EH (cell line): ENCODE measurements around the gene DHRSX.
"Not testable (repeated sequence)": the region's sequence is repeated elsewhere in the genome, so short reads cannot be mapped to it uniquely, and the experiment has no call there.

Source experiments
- DNase-seq: peaks from one replicate; pipeline ENCODE4 v3.0.0-alpha.2; 2015; ENCODE audit warnings: low read depth

Gene DHRSX

DNA sequence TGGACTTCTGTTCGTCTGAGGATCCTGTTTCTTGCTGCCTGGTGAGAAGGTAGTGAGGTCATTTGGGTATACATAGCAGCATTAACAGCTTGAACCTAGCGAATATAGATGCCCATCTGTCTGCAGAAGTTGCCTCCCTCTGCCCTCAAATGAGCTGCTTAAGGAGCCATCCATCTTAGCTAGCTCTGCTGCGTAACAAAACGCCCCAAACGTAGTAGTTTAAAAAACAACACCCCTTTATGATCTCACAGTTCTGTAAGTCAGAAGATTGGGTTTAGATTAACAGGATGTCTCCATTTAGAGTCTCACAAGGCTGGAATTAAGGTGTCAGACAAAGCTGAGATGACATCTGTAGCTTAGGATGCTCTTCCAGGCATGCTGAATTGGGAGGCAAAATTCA lies 185.3 kb downstream of the DHRSX start:
- DNase-seq: no peak

DNA sequence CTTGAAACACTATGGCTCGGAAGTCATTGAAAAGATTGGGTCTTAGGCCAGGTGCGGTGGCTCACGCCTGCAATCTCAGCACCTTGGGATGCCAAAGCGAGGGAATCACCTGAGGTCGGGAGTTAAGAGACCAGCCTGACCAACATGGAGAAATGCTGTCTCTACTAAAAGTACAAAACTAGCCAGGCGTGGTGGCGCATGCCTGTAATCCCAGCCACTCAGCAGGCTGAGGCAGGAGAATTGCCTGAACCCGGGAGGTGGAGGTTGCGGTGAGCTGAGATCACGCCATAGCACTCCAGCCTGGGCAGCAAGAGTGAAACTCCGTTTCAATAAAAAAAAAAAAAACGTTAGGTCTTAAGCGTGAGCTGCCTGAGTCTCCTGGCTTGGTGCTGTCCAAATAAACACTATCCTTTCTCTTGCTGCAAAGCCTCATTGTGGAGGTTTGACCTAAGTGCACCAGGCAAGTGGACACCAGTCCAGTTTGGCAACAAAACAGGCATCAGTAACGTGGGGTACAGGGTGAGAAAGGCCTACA lies 185.9 kb downstream of the DHRSX start:
- DNase-seq: no peak

DNA sequence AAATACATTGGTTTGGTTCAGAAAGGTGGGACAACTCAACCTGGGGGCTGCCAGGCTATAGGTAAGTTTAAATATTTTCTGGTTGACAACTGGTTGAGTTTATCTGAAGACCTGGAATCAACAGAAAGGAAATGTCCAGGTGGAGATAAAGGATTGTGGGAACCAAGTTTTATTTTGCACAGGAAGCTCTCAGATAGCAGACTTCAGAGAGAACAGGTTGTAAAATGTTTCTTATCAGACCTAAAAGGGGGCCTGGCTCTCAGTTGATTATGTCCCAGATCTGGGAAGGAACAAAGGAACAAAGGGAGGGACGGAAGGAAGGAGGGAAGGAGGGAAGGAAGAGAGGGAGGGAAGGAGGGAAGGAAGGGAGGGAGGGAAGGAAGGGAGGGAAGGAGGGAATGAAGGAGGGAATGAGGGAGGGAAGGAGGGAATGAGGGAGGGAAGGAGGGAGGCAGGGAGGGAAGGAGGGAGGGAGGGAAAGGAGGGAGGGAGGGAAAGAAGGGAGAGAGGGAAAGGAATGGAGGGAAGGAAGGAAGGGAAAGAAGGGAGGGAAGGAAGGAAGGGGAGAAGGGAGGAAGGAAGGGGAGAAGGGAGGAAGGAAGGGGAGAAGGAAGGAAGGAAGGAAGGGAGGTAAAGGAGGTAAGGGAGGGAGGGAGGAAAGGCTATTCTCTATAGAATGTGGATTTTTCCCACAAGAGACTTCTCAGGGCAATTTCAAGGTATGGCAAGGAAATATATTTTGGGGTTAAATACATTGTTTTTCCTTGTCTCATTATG lies 186.7 kb downstream of the DHRSX start:
- DNase-seq: no peak

DNA sequence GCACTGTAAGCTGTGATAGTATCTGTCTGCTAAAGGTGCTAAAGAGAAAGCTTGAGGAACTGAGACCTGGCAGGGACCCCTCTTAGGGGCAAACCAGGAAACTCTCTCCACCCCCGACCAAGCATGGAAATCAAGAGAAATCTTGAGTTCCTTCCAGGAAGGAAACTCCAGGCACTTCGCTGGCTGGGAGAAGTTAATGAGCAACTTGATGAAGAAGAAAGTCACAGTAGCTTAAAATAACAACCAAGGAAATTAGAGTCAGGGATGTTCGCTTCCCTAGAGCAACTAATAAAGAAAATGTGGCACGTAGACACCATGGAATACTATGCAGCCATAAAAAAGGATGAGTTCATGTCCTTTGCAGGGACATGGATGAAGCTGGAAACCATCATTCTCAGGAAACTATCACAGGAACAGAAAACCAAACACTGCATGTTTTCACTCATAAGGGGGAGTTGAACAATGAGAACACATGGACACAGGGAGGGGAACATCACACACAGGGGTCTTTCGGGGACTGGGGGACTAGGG lies 188.7 kb downstream of the DHRSX start:
- DNase-seq: not testable (repeated sequence)

DNA sequence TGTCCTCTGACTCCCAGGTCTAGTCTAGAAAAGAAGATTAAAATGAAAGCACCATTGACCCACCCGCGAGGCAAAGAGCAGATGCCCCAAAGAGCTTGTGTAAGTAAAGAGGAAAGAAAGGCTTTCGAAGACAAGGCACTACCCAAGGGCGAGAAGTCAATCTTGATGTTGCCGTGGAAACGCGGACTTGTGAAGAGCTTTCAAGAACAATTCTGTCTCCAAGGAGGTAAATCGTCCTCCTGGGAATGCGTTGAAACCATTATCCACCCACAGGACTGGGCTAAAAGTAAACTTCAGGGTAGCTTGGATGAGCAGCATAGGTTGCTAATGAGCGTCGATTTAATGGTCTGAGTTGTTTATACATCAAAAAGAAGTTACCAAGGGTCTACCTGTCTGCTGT lies 189.3 kb downstream of the DHRSX start:
- no peak for DNase-seq

DNA sequence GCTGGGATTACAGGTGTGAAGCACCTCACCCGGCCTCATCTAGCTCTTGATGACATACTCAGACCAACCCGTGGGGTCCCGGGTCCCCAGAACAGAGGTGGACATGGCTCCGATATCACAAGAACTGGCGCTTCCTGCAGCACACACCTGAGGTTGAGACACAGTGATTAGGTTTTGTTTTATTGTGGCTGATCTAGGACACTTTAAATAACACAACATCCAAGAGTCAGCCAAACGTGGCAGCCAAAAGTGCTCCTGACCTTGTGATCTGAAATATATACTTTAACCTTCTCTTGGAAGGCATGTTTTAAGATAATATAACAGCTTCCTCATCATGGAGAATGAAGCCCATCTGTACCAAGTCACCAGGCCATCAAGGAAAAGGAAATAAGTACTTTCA lies 198.9 kb downstream of the DHRSX start:
- no peak for DNase-seq

DNA sequence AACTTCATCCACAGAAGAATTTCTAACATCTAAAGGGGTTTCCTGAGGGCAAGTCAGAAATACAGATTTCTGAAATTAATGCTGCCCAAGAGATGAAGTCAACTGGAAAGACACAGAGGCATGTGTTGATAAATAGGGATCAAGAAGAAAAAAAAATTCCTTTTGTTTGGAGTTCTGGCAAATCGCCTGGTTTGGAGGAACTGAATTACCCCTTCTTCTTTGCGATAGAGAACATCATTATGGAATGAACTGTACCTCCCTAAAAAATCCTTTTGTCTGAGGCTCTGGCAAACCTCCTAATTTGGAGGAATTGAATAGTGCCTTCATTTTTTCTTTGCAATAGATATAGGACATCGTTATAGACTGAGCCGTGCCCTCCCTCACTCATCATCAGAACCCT lies 200.9 kb downstream of the DHRSX start:
- DNase-seq: no peak

DNA sequence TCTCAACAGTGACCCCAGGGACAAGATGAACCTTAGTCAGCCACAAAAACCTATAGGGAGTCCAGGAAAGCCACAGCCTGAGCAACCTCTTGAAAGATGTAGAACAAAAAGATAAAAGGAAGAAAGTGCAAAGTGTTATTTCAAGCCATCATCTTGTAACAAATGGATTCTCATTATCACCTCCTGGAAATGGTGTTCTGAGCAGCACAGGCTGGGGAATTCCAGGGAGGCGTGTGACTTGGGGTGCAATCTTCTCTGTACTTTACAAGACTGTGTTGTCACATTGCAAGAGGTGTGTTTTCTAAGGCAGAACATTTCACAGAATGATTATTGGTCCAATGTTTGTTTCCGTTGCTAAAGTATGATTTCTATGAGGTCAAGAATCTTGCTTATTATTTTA lies 214.0 kb downstream of the DHRSX start:
- DNase-seq: no peak

DNA sequence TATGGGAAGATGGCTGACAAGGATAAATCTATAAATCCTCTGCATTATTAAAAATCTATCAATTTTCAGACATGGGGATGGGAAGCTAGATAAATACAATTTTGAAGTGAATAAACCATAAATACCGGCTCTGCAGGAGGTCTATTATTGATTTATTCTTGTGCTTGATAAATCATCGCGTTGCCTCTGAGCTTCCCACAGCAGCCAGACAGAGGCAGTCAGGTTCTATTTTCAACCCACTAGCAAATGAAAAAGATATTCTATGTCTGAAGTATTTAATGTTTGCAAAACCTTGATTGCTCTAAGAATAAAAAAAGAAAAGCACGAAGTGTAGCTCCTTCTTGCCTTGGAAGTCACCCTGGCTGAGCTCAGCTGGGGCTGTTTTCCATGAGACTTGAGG lies 216.2 kb downstream of the DHRSX start:
- DNase-seq: no peak

DNA sequence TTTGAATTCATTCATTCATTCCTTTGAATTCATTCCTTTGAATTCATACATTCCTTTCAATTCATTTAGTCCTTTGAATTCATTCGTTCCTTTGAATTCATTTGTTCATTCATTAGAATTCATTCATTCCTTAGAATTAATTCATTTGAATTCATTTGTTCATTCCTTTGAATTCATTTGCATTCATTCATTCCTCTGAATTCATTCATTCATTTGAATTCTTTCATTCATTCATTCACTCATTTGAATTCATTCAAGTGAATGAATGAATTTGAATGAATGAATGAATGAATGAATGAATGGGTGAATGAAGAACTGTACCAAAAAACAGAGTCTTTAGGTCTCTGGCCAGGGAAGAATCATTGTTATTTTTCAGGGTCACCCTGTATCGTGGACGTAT lies 216.6 kb downstream of the DHRSX start:
- DNase-seq: no peak

DNA sequence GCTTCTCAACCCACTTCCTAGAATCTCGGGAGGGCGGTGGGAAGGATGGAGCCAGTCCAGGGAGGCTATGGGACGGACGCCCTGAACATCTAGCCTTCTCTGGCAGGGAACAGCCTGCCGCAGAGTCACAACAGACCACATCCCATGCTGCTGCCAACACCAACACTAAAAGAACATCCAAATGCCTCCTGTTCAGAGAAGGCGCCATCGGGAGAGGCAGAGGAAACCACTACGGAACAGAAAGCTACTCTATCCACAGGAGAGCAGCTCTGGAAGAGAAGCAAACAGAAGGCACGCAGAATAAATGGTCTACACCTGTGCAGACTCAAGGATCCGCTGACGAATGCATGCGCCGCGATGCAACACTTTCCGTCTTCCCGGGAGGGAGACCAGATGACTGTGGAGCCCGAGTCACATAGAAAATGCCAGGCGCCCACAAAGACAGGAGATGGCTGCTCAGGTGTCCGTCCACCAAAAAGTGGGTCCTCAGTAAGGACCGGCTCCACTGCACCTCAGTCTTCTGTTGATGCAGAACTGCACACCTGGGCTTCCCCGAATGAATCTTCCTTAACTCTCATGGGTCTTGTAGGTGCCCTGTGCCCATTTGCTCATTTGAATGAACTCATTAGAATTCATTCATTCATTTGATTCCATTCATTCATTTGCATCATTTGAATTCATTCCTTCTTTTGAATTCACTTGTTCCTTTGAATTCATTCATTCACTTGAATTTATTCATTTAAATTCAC lies 217.5 kb downstream of the DHRSX start:
- DNase-seq: no peak

DNA sequence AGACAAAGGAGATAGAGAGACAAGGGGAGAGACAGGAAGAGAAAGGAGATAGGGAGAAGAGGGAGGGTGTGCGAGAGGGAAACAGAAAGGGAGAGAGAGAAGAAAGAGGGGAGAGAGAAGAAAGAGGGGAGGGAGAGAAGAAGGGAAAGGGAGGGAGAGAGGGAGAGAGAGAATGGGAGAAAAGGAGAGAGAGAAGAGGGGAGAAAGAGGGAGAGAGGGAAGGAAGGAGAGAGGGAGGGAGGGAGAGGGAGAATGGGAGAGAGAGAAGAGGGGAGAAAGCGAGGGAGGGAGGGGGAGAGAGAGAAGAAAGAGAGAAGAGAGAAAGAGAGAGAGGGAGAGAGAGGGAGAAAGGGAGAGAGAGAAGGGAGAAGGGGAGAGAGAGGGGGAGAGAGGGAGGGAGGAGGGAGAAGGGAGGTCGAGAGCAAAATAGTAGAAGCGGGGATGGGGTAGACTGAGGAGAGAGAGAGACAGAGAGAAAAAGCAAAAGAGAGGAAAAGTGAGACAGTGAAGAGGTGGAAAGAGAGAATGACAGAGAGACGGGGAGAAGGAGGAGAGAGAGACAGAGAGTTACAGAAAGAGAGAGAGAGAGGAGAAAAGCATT lies 218.2 kb downstream of the DHRSX start:
- no peak for DNase-seq

DNA sequence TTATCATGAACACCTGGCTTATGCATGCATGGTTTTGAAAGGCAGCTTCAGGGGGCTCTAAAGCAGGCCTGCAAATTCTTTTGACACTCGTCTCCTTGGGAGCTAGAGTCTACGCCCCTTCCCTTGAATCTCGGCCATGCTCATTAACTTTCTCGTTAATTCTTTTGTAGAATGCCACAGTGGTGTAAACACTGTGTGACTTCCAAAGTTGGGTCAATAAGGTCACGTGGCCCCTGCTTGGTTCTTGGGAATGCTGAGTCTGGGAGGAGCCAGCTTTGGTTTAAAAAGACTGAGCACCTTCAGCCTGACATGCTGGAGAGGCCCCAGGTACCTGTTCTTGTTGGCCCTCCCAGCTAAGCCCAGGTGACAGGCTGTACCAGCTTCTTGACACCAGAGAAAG lies 228.4 kb downstream of the DHRSX start:
- no peak for DNase-seq

DNA sequence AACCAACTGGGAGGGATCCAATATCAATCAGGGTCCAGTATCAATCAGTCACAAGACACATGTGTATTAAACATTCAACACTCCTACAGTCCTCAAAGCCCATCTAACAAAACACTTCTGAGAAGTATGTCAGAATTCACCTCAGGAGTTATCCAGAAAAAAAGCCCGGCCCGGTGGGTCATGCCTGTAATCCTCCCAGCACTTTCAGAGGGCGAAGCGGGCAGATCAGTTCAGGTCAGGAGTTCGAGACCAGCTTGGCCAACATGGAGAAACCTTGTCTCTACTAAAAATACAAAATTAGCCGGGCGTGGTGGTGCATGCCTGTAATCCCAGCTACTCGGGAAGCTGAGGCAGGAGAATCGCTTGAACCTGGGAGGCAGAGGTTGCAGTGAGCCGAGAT lies 229.2 kb downstream of the DHRSX start:
- not testable (repeated sequence) for DNase-seq

DNA sequence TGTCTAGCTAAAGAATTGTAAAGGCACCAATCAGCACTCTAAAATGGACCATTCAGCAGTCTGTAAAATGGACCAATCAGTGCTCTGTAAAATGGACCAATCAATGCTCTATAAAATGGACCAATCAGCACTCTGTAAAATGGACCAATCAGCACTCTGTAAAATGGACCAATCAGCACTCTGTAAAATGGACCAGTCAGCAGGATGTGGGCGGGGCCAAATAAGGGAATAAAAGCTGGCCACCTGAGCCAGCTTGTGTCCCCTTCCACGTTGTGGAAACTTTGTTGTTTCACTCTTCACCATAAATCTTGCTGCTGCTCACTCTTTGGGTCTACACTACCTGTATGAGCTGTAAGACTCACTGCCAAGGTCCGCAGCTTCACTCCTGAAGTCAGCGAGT lies 230.0 kb downstream of the DHRSX start:
- DNase-seq: not testable (repeated sequence)

DNA sequence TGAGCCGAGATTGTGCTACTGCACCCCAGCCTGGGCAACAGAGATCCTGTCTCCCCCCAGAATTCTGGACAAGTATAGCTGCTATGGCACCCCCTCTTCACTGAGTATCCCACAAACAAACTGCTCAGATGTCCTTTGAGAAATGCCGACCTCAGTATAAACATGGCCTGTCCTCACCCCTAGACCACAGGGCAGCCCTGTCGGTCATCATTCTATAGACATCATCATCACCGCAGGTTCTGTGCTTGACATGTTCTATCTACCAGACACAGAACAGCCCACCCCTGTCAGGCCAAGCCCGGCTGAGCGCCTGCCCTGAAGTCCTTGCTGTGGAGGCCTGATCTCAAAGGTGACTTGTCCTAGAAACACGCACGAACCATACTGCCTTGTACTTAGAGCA lies 232.9 kb downstream of the DHRSX start:
- no peak for DNase-seq

DNA sequence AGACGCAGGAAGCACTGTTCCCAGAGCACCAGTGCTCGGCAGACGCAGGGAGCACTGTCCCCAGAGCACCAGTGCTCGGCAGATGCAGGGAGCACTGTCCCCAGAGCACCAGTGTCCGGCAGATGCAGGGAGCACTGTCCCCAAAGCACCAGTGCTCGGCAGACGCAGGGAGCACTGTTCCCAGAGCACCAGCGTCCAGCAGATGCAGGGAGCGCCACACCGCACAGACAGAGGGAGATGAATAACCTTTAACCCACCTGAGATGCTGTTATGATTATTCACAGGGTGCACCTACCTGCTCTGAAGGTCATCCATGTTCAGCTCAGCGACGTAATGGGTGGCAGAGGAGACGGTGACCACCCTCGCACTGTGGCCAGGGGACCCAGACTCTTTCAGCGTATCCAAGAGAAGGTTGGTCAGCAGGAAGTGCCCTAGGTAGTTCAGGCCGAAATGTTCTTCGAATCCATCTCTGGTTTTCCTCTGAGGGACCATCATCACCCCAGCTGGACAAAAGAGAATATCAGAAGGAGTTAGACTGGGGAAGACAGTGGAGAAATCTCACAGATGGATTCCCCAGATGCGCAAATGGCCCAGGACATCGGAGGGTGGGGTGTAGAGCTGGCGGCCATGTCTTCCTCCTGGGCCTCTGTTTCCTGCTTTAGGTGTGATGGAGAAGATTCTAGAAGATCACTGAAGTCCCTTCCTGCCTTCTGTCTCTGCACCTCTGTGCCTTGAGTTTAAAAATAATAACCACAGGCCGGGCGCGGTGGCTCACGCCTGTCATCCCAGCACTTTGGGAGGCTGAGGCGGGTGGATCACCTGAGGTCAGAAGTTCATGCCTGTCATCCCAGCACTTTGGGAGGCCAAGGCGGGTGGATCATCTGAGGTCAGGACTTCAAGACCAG lies 234.1 kb downstream of the DHRSX start:
- no peak for DNase-seq

DNA sequence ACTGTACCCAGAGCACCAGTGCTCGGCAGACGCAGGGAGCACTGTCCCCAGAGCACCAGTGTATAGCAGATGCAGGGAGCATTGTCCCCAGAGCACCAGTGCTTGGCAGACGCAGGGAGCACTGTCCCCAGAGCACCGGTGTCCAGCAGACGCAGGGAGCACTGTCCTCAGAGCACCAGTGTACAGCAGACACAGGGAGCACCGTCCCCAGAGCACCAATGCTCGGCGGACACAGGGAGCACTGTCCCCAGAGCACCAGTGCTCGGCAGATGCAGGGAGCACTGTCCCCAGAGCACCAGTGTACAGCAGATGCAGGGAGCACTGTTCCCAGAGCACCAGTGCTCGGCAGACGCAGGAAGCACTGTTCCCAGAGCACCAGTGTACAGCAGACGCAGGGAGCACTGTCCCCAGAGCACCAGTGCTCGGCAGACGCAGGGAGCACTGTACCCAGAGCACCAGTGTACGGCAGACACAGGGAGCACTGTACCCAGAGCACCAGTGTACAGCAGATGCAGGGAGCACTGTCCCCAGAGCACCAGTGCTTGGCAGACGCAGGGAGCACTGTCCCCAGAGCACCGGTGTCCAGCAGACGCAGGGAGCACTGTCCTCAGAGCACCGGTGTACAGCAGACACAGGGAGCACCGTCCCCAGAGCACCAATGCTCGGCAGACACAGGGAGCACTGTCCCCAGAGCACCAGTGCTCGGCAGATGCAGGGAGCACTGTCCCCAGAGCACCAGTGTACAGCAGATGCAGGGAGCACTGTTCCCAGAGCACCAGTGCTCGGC lies 234.9 kb downstream of the DHRSX start:
- DNase-seq: not testable (repeated sequence)

DNA sequence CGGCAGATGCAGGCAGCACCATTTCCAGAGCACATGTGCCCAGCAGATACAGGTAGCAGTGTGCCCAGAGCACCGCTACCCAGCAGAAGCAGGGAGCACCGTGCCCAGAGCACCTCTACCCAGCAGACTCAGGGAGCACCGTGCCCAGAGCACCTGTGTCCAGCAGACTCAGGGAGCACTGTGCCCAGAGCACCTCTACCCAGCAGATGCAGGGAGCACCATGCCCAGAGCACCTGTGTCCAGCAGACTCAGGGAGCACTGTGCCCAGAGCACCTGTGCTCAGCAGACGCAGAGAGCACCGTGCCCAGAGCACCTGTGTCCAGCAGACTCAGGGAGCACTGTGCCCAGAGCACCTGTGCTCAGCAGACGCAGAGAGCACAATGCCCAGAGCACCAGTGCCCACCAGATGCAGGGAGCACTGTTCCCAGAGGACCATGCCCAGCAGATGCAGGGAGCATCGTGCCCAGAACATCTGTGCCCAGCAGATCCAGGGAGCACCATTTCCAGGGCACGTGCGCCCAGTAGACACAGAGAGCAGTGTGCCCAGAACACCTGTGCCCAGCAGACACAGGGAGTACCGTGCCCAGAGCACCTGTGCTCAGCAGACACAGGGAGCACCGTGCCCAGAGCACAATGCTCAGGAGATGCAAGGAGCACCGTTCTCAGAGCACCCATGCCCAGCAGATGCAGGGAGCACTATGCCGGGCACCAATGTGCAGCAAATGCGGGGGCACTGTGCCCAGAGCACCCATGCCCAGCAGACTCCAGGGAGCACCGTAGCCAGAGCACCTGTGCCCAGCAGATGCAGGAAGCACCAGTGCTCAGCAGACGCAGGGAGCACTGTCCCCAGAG lies 236.4 kb downstream of the DHRSX start:
- no peak for DNase-seq

DNA sequence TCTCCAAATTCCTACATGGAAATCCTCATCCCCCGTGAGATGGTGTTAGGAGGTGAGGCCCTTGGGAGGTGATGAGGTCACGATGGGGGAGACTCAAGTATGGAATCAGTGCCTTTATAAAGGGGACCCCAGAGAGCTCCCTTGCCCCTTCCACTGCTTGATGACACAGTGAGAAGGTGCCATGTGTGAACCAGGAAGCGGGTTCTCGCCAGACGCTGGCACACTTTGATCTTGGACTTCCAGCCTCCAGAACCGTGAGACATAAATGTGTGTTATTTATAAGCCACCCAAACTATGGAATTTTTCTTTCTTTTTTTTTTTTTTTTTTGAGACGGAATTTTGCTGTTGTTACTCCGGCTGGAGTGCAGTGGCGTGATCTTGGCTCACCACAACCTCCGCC lies 237.6 kb downstream of the DHRSX start:
- no peak for DNase-seq
